EH (cell line): ENCODE measurements around the gene SNX30.

Source experiments
- DNase-seq: peaks from one replicate; pipeline ENCODE4 v3.0.0-alpha.2; 2015; ENCODE audit warnings: low read depth

Gene SNX30

GRCh38 chr9:112783551-112783954, 33.0 kb downstream of the SNX30 start:
- DNase-seq = no peak

DNA sequence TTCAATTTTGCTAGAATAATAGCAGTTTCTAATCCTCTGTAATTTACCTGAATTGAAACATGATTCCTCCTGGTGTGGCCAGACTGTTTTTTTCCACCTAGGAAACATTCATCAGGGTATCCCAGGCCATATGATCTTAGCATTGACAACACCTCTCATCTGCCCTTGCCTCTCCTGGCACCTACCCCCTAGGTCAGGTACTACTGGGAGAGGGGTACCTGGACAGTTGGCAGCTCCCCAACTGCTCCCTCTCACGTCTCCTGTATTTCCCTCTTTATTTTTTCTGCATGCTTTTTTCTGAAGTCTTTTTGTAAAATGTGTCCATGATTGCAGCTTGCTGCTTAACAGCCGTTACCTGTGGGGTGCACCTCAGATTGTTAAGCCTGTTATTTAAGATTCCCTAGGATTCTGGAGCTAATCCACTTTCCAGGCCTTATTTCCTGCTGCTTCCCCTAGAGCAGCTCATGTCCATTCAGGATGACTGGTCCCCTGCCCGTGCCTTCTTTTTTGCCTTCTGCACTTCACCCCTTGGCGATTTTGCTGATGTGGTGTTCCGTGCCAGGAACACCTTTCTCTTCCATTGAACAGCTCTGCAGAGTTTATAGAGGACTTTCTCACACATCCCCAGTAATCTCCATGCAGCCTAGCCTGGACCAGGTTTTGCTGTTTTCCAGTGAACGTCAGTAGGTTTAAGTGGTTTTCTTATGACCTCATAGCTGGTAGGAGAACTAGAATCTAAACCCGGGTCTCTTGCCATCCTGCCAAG, 33.6 kb downstream of the SNX30 start:
- peak; percentile 42 for DNase-seq

DNA sequence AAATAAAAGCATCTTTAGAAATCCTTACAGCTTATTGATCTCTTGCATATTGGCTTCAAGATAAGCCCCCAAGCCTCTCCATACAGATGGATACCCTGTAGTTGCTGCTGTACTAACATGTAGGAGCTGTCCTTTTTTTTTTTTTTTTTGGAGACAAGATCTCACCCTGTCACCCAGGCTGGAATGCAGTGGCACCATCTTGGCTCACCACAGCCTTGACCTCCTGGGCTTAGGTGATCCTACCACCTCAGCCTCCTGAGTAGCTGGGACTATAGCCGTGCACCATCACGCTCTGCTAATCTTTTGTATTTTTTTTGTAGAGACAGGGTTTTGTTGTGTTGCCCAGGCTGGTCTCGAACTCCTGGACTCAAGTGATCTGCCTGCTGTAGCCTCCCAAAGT, 35.4 kb downstream of the SNX30 start:
- no peak for DNase-seq

DNA sequence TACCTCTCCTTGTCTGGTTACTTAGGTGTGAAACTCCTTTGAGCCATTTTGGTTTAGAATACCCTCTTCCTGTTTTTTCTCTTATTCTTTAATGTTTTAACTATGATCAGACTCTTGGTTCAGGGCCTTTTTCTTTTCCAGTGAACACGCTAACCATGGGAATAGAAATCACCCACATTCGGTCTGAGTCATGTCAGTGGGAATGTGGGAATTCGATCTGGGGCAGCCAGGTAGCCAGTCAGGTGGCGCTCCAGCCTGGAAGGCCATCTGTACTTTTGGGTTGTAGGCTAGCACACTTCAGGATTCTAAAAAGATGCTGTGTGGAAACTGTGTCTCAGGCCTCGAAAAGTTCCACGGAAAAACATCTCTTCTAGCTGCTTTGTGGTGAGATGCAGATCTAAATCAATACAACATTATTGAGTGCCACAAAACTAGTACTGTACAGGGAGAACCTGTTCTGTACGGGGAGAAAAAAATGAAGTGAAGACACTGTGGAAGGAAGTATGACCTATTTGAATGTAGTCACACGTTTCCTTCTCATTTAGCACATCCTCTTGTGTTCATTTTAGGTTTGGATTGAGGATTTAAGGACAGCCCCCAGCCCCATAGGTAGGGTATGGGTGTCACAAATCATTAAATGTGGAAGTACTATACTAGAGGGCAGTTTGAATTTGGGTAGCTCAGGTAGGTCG, 36.4 kb downstream of the SNX30 start:
- DNase-seq = no peak

DNA sequence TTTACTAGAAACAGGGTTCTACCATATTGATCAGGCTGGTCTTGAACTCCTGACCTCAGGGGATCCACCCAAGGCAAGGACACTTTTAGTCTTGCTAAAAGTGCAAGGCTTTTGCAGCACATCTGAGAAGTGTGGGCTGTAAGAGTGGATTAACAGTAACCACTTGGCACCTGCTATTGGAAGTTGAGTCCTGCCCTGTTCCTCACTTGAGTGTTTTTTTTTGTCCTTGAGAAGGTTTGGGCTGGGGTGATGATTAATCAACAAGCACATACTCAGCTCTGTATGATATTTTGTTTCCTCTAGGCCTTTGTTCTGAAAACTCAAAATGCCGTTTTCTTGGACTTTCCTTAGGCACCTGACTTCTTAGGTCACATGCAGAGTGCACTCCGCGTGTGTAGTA, 37.4 kb downstream of the SNX30 start:
- no peak for DNase-seq

DNA sequence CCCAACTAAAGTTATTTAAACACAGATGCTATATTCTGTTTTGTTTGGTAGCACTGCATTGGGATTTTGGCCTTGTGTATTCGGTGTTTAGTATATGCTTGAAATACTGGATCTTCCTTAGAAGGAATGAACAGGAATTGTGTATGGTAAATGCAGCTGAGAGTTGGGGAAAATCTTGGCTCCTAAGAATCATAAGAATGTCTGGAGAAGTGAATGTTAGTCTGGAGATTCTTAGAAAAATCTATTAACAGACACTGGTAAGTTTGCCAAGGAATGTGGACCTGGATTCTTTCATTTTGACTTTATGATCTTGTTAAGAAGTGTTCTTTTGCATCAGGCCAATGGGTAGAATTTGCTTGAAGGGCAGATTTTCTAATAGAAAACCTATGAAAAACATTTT, 38.9 kb downstream of the SNX30 start:
- DNase-seq = peak; percentile 87

DNA sequence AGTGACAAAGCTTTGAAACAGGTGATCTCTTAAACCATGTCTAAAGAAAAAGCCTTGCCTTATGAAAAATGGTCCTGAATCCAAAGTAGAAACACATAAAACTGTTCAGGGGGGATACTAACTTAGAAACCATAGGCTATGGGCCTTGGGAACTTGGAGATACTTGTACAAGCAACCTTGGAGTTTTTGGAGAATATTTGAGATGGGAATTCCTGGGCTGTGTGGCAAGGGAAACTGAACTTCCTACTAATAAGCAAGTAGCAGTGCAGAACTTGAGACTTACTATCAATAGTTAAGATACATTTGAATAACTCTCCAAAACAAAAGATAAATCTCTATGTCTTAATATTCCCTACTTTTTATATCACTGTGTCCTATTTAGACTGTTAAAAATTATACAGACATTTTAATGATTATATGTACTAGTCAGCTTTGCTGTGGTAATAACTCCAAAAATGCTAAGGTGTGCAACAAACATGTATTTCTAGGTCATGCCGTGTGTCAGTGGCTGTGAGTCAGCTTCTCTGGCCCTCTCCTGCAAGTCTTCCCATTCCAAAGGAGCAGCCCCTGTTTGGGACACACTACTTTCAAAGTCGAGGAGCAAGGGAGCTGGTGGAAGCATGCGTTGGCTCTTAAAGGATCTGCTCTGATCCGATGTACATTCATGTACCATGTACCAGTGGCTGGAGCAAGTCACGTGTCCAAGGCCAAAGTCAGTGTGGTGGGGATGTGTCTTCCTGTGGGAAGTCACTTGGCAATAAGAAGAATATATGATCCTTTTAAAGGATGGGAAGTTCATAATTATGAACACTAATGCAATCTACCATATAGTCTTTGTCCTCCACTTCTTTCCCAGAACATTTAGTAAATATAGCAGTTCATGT, 39.6 kb downstream of the SNX30 start:
- DNase-seq = no peak

- no peak for DNase-seq
Measured at GRCh38 chr9:112792670-112793069, 42.1 kb downstream of the SNX30 start.

- peak; percentile 76 for DNase-seq
Measured at GRCh38 chr9:112793213-112793810, 42.8 kb downstream of the SNX30 start.

DNA sequence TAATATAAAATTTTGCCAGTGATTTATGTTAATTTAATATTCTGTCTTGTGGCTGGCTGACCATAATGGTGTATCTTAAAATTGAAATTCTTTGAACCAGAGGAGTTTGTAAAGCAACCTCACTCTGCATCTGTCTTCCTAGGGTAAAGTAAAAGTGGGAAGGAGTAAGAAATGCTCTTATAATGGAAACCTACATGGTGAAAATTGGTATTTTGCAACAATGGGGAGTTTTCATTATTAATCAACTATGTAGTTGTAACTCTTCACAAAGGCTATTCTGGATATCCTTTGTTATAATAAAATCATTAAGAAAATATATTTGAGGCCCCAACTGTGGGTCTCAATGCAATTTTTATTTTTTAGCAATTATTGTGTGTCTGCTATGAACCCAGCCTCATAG, 44.2 kb downstream of the SNX30 start:
- no peak for DNase-seq

DNA sequence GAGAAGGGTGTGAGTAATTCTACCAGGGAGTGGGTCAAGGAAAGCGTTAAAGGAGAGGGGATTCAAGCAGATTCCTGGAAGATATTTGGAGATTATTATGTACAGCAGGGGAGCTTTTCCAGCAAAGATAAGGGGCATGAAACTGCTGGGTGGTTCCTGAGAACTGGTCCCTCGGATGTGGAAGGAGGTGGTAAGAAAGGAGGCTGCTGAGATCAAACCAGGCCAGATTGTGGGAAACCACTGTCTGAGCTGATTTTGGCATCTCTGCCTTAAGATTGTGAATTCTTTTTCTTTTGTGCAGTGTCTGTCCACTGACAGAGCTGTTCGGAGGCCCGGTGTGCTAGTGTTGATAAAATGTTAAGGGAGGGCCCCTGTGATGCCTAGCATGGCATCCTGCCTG, 45.4 kb downstream of the SNX30 start:
- DNase-seq = no peak

DNA sequence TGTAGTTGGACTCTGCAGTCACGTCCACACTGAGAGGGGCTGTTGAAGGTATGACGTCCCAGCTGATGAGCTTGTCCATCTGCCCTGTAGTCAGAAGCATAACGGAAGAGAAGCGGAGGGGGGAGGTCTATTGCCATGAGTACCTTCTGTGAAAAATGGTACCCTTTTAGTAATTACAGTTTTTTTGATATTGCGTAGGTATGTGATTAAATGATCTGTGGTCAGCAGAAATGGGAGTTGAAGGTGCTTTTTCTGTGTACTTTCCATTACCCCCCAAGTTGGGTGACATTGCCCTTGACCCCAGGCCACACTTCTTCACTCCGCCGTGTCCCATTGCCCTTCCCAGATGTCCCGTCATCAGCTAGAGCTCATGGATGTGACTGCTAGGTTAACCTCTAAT, 45.9 kb downstream of the SNX30 start:
- DNase-seq = no peak

DNA sequence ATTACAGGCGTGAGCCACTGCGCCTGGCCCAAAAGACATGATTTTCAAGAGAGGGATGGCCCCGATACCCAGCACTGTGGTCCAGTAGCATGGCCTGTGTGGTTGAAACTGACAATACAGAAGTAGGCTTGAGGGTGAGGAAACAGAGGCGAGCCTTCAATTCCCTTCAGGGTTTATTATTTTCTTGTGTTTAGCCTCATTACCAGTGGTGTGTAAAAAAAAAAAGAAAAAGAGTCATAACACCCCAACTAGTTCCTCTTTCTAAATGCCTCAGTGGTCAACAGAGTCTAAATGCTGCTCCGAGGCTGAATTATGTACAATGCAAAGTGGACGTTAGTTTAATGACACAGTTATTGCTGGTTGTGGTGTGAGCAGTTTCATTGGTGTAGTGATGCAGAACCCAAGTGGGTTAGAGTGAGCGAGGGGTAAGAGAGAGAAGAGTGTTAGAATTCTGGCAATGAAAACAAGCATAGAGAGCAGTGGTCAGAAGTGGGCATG, 58.8 kb downstream of the SNX30 start:
- no peak for DNase-seq

DNA sequence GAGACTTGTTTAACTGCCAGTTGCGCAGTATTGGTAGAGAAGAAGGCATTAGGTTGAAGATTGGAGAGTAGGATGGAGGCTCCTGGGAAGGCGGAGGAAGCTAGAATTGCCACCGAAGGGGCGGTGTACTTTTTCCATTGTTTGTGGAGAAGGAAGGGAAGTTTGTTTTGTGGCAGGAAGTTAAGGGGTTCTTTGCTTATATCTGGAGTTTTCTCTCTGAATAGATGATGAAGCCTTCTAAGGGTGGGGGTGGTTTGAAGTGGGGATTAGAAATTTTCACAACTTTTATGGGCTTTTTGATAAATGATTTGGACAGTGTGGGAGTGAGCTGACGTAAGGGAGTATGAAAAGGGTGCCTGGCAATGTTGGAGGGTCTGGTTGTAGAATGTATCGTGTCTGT, 59.3 kb downstream of the SNX30 start:
- no peak for DNase-seq

DNA sequence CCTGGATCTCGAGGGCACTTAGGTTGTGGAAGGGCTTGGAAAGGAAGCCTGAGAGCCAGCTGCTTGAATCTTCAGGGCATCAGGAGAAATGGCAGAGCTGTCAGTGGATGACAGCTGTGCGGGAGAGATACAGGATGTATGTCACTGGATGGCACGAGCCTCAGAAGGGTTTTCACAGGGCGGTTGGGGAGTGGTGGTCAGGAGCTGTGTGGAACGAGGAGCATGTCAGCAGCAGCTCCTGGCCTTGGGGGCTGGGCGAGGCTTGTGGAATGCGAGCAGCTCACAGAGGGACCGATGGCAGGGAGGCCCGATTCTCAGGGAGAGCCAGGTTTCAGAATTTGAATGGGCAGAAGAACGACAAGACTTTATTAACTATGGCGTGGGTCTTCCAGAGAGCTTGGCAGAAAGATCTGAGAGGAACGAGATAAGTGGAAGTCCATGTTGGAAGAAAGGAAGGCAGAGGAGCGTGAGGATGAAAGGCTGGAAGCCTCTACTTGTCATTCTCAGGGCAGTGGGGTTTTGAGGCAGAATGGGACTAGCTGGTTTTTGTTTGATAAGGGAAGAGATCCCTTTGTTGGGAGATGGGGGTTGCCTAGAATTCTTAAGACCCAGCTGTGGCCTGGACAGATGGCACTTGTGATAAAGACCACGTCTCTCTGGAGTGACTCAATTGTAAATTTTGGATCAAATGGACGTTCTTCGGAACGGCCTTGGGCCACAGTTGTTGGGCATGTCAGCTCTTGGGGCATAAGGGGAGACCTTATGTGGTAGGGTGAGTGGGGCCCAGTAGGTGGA, 60.3 kb downstream of the SNX30 start:
- no peak for DNase-seq

DNA sequence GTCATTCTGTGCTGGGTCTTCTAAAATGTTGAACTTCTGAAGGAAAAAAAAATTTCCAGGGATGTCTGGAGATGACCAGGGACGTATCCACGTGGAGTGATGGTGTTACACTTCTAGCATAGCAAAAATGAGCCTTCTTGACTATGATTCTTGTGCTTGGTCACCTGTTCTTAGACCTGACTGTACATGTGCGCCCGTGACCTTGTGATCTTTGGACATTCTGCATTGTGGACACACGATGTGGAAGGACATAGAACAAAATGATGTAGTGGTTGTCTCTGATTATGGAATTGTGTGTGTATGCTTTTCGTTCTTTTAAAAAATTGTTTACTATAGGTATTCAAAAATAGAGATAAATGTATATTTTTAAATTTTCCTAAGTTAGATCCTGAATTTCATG, 61.0 kb downstream of the SNX30 start:
- no peak for DNase-seq

GRCh38 chr9:112815868-112816267, 65.3 kb downstream of the SNX30 start:
- no peak for DNase-seq

GRCh38 chr9:112817860-112818203, 67.3 kb downstream of the SNX30 start:
- no peak for DNase-seq

- peak; percentile 79 for DNase-seq
Measured at GRCh38 chr9:112819635-112820496, 69.3 kb downstream of the SNX30 start.

DNA sequence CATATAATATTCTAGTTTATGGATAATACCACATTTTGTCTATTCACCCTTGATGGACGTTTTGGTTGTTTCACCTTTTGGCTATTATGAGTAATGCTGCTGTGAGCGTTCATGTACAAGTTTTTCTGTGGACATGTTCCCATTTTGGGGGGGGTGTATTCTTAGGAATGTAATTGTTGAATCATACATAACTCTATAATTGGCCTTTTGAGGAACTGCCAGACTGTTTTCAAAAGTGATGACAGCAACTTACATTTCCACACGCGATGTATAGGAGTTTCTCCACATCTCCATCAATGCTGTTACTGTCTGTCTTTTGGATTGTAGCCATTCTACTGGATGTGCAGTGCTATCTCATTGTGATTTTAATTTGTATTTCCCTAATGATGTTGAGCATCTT, 70.3 kb downstream of the SNX30 start:
- DNase-seq = peak; percentile 84

- DNase-seq = no peak
Measured at GRCh38 chr9:112822618-112823017, 72.1 kb downstream of the SNX30 start.
